Activated CD4-positive, alpha-beta T cell treated with anti-CD3 and anti-CD28 coated beads, Interleukin-2, Interleukin-6, amounts not matched to agents 100 ng/mL and 50 ng/mL, durations not matched to agents 16 hours and 8 hours (primary cell): ENCODE measurements around the gene APOL3.
"Not testable (repeated sequence)": the region's sequence is repeated elsewhere in the genome, so short reads cannot be mapped to it uniquely, and the experiment has no call there.

Source experiments
- DNase-seq: peaks from one replicate; pipeline ENCODE4 v3.0.0-alpha.2; 2020

Gene APOL3, protein sequence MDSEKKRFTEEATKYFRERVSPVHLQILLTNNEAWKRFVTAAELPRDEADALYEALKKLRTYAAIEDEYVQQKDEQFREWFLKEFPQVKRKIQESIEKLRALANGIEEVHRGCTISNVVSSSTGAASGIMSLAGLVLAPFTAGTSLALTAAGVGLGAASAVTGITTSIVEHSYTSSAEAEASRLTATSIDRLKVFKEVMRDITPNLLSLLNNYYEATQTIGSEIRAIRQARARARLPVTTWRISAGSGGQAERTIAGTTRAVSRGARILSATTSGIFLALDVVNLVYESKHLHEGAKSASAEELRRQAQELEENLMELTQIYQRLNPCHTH

DNA sequence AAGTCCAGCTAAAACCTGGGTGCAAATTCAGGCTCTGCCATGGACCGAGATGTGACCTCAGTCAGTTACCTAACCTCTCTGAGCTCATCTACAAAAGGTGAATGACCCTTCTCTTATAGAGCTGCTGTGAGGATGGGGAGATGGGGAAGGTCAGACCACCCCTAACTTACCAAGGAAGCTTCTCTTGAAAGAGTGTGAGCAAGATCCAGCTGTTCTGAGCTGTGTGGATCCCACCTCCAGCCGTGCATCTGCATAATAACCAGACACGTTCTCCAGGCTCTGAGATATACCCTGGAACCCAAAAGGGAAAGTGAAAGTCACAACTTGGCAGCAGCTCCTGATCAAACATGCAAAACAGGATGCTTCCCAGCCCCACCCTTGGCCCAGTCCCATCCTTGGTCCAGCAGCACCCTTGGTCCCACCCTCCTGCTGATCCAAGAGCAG is at the start of gene APOL3:
APOL3 (minus strand) TSS at position 257 of the 444 bp plus-strand sequence. CDS start 11,700 bp downstream, outside the sequence.
- peak; percentile 74 for DNase-seq

DNA sequence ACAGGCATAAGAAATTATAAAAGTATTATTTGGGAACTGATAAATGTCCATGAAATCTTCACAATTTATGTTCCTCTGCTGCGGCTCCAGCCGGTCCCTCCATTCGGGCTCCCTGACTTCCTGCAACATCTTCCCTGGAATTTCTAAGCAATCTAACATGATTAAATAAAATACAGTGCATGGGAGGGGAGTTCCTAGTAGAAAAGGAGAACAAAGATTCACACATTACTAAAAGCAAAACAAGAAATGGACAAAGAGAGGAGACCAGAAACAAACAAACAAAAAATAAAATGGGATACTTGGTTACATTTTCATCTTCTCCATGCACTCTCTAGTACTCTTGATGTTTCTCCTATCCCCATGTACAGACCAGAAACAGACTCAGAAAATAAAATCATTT is 49.7 kb upstream of the APOL3 start:
- DNase-seq = no peak

DNA sequence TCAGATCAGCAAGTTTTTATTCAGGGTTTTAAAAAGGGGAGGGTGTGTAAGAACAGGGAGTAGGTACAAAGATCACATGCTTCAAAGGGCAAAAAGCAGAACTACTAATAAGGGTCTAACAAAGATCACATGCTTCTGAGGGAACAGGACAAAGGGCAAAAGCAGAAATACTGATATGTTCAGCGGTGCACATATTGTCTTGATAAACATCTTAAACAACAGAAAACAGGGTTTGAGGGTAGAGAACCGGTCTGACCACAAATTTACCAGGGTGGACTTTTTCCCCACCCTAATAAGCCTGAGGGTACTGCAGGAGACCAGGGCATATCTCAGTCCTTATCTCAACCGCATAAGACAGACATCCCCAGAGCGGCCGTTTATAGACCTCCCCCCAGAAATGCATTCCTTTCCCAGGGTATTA is 48.9 kb upstream of the APOL3 start:
- DNase-seq = not testable (repeated sequence)

DNA sequence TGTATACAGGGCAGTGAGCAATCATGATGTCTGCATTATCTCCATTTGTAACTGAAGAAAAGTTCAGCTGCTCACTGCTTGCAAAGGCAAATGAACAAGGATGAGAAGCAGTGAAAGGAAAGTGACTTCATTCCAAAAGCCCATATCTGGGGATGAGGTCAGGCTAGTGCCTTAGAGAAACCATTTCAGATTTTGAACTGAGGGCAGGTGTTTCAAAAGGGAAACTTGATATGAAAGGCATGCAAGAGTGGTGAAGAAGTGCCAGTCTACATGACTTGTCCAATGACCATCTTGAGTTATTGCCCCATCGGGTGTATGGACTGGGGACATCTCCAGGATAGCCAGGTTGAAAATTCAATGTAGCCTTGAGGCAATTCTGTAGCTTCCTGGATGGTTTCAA is 48.4 kb upstream of the APOL3 start:
- no peak for DNase-seq

DNA sequence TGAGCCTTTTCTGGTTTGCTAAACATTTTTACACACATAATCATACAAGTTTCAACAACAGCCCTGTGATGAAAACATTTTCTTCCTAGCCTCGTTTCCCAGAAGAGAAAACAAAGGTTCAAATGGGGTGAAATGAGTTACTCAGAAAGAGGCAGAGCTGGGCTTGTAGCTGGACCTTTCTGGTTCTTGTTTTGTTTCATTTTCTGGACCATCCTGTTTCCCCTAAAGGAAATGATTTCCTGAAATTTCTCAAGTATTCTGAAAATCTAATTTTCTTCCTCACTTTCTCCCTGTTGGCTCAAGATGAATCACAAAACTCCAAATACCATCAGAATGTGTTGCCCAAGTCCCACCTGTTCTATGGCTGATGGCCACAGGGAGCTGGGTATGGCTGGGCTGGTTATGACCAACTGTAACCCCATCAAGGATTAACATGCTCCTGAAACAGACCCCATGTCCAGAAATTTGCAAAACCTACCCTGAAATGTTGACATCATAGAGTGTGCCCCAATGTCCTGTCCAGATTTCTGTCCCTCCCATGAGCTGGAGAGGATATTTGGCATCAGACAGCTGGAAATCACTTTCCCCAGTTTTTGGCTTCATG is 47.7 kb upstream of the APOL3 start:
- DNase-seq = no peak

DNA sequence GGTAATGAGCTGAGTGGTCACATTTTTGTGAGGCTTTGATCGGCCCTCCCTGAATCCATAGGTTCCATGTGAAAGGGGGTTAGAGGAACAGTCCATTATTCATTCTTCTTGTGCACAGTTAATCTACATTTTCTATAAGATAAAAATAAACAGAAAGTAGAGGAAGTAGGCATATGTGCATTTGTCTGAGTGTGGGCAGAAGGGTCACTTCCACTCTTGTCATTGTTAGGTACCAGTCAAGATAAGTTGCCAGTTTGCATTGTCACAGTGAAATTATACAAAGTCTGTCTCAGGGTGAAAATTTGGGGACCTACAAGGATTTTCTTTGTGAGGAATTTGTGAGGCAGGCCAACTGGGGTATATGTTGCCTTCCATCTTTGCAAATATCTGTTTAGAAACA is 45.7 kb upstream of the APOL3 start:
- no peak for DNase-seq

DNA sequence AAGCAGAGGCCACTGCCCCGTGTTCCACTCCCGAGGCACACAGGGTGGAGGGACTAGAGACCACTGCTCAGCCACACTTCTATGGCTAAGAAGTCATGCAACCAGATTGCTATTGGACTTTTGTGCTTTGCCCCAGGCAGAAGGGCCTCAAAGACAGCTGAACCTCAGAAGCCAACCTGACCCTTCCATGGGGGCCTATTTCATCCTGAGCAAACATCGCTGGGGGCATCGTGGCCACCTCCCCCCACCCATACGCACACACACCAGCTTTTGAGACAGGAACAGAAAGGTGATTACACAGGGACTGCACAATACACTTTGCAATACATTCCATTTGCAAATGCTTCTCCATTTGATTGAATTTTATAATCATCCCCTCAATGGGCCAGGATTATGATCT is 45.0 kb upstream of the APOL3 start:
- DNase-seq = not testable (repeated sequence)

DNA sequence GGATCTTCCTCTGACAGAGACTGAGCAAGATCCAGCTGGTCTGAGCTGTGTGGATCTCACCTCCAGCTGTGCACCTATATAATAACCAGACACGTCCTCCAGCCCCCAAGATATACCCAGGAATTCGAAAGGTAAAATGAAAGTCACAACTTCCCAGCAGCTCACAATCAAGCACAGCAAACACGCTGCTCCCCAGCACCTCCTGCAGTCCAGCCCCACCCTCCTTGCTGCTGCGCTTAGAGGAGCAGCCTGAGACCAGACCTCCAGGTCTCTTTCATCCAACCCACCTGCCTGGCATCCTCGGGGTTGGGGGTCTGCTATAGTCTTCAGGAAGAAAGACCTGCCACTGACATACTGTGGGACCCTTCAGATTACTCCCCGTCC is 44.1 kb upstream of the APOL3 start:
- no peak for DNase-seq

DNA sequence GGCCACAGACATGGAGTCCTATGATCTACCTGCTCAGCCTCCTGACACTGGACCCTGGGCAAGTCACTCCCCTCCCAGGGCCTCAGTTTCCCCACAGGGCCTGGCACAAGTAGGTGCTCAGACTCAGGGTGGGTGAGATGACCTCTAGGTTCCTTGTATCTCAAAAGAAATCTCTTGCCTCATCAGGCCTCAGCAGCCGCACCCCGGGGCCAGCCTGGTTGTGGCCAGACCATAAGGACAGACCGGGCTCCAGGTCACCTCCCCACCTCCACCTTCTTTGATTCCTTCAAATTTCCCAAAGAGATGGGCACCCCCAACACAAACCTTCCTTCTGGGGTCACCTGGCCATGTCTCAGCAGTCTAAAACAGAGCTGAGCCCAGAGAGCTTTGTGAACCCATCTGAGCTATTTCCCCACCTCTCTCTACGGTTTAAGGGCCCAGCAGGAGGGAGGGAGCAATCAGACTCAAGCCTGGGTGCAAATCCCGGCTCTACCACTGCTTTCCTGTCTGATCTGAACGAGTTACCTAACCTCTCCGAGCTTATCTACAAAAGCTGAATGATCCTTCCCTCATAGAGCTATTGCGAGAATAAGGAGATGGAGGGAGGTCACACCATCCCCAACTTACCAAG is 43.6 kb upstream of the APOL3 start:
- no peak for DNase-seq

DNA sequence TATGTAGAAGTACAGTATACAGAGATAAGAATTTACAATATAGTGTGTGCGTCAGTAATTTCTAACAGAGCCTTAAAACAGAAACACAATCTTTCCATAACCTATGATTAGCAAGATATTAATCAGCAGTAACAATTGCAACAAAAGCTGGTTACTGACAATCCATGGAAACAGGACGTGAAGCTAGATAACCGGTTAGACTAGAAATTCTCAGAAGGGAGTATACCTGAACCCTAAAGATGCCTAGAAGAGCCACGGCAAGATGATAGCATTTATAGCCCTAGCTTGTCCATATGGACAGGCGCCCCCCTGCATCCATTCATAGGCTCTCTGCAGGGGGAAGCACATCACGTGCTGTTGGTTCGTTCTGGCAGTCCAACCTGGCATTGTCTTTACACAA is 42.9 kb upstream of the APOL3 start:
- not testable (repeated sequence) for DNase-seq

DNA sequence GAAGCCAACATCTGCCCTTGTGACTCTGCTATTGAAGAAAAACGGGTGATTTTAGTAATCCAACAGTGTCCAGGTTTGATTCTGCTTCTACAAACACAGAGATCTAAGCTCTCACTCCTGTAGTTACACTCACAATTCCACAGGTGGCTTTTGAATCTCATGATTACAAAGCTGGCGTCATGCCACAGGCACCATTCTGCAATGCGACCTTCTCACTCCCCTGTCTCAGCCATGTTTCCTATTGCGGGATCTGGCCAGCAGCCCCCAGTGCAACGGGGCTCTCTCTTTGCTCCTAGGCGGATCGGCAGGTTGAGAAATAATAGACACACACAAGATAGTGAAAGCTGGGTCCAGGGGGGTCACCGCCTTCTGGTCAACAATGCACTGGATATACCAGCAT is 42.4 kb upstream of the APOL3 start:
- not testable (repeated sequence) for DNase-seq

DNA sequence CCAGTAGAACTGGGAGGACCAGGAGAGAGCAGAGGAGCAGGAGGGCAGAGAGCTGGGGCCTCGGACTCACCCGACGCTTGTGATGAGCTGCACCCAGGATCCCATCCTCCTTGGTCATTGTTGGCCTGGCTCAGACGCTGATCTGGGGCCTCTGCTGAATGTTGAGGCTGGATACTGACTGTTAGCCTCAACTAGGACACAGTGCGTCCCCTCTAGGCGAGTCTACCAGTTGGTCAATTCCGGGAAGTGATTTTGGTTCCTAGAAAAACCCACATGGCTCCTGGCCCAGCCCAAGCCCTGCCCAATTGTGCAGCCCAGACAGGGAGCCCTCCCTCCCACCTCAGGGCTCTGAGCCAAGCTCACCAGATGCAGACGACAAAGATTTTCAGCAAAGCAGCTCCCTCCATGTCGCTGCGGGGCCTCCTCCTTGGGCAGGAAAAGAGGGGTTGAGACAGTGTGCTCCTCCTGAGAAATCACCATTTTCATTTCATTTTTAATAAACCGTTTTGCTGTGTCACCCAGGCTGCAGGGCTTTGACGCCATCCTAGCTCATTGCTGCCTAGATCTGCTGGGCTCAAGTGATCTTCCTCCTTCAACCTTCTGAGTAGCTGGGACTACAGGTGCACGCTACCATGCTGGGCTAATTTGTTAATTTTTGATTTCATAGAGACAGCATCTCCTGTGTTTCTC is 41.2 kb upstream of the APOL3 start, which contains the start of gene APOL4:
APOL4 (minus strand) TSS at position 180 of the 690 bp plus-strand sequence; CDS start at position 105, 75 bp downstream.
- no peak for DNase-seq

DNA sequence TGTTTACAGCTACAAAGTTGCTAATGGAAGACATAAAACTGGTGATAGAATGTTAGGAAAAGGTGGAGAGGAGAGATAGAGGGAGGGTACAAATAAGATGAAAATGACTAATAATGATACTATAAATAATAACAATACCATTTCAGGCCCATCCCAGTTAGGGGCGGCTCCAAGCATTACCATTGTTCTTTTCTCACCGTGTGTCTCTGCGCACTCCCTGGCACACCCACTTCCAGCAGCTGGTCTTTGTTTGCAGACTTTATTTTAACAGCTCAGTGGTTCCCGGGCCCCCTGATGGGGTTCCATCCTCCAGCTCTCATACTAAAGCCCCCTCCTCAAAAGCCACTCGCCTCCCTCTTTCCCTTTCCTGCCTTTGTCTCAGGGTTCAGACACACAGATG is 40.5 kb upstream of the APOL3 start:
- DNase-seq = not testable (repeated sequence)

DNA sequence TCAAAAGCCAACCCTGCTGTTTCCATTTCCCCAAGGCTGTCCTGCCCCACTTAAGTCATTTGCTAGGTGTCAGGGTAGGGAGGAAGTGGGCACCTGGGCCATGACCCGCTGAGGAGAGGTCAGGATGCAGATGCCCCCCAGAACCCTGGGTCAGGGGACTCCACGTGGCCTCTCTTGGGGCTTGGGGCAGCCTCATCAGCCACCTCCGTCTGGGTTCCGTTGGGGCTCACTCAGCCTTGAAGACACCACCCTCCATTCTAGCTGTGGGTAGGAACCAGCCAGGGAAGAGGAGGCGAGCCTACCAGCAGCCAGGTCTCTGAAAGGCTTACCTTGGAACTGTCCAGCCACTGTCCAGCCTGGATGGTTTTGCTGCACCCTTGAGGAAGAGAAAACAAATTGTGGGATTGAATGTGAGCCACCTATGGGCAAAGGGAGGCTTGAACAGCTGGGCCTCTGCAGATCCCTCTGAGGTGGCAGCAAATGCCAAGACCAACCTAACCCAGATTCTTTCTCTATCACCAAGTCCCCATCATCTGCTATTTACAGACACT is 38.5 kb upstream of the APOL3 start:
- no peak for DNase-seq

DNA sequence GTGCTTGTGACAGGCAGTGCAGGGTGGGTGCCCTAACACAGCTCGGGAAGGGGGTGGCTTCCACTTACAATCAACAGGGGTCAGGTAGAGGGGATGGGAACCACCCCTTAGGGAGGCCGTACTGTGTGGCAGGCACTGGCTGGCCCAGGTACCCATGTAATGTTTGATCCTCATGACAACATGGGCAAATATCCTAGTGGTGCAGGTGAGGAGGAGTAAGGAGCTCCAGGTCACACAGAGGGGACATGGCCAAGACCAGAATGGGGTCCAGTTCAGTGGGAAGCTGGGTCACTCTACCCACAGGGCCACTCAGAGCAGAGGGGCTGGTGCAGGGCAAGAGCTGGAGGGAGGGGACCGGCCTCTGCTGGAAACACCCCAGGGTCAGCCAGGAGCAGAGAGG is 38.0 kb upstream of the APOL3 start:
- no peak for DNase-seq

DNA sequence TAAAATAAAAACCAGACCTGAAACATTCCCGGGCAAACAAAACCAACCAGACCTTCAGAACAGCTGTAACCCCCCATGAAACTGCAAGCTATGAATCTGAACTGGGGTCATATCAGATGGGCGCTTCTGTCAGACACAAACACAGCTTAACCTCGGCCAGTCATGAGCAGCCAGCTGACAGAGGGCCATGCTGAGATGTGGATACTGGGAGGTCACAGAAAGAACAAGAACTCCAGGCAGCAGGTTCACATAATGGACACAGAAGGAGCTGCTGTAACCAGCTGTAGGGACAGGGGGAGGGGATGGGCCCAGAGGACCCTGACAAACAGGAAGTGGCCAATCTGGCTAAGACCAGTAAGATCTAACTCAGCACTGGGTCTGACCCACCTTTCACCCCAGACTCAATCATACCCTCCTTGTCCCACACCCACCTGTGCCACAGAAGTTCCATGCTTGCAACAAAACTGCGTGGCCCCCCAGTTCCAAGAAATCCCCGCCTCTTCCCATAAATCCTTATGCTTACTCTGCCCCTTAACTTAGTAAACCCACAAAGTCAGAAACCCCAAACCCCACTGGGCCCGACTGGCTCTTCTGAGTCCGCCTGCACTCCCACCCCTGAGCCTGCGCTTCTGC is 37.1 kb upstream of the APOL3 start:
- DNase-seq = peak; percentile 27

DNA sequence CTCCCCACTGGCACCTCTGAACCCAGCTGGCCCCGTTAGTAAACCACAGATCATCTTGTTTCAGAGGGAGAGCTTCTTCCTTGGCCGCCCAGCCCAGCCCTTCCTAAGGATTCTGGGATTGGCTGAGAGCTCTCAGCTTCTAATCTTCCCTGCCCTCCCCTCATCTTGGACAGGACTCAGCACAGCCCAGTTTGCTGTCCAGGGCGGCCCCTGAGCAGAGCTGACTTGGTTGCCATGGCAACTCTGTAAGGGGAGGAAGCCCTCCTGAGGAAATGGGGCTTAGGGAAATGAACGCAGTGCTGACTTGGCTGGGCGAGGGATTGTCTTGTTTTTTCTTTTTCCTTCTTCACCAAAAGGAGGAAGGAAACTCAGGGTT is 36.5 kb upstream of the APOL3 start:
- no peak for DNase-seq

DNA sequence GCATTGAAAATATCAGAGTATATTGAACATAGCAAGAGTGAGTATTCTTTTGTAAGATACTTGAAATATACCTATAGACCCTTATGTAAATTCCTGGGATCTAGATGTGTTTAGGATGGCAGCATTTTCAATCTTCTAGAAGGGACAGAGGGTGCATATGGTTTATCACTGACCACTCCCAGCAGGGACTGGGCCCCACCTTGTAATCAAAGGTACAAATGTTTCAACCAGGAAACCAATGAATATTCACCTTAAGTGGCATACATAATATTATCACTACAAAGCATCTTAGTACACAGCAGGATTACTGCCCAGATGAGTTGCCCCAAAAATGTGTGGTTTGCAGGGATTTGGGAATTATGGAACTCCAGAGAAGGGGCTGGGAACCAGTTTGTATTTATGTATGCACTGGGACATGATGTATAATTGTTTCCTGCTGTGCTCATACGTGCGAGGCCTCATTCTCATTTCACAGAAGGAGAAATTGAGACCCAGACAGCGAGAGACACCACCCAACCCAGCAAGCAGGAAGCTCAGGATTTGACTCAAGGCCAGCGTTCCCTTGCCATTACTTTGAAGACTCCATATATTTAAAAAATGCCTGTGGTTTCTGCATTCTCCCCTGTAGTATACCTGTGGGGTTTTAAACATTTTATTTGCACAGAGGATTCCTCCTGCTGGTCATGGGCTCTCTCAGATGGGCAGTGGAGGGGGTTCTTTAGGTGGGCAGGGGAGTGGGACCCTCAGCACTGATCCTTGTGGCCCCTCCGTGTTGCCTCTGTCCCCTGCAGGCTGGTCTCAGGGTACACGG is 35.9 kb upstream of the APOL3 start:
- no peak for DNase-seq

DNA sequence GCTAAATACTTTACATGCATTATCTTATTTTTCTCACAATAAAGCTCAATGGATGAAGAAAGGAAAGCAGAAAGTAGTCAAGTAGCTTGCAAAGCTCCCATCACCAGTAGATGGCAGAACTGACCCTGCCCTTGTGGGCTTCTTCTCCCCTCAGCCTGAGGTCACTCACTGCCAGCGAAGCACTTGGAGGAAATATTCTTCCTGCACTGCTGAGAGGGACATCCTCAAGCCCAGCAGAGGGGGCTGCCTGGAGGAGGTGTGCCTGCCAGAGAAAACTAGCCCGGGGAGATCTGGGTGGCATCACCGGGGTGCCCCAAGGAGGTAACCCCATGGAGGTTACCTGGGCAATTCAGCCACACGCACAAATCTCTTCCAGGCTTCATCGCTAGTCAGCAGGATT is 34.4 kb upstream of the APOL3 start:
- peak; percentile 51 for DNase-seq

DNA sequence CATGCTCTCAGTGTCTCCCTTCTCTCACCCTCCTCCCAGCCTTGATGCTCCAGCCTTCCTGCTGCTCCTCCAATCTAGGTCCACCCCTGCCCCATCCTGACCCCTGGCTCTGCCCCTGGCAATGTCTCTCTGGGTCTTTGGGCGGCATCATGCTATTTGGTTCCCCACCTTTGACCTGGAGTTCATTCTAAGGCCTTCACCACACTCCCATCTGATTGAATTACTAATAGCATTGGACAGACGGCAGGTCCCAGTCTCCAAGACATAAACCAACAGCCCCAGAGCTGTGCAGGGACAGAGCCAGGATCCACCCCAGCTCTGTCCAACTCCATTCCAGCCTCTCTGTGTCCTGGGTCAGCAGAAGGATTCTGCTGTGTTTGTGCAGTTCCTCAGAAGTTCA is 33.8 kb upstream of the APOL3 start:
- DNase-seq = no peak

DNA sequence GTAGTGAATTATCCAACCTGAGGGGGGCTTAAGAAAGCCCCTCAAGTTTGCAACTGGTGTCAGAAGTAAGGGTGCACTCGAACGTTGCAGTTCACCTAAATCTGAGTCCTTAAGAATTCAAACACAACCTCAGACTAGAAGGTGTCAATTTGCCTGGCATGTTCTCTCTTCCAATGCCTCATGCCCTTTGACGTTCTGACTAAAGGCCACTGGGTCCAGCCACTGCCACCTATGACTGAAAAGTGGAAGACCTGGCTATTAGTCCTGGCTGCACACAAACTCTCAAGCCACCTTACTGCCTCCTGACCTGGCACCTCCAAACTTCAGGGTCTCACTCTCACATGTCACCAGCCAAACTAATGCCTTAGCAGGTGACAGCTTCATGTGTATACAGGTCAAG is 33.0 kb upstream of the APOL3 start:
- DNase-seq = no peak

DNA sequence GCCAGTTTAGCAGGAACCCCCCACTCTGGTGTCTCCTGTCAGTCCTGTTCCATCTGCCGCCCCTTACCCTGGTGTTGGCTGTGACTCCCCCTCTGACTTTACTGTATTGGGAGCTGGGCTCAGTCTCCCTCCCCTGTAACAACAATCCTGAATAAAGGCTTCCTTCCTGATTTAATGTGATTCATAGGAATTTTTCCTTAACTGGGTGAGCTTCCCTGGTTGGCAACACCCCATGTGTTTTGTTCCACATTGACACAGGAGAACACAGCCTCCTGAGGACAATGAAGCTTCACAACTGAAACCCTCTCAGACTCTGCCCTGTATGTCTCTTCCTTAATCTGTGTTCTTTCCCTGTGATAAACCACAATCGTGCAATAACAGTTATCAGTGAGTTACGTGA is 32.6 kb upstream of the APOL3 start:
- DNase-seq = no peak
